ENCODE measurements around the gene ZNF521.

The ZNF521 gene

GRCh38 chr18:25229081-25229480 lies 122.9 kb downstream of the ZNF521 start:
- no CpG with 5 or more reads among the region's 3 CpGs for WGBS (ENCODE audit: insufficient coverage, insufficient read length)
- Histone ChIP-seq H3K36me3 (ENCODE audit: control insufficient read depth, insufficient read depth, low read length) (peaks cover 5% of the 10 kb centered on the region; the same call in 1 of the 2 replicates), H3K27ac (ENCODE audit: low read length) (no peak overlapping the region), H3K4me3 (ENCODE audit: low read length) (no peak overlapping the region), H3K27me3 (ENCODE audit: control insufficient read depth, insufficient read depth, low read length) (no peaks in the 10 kb centered on the region), H3K4me1 (ENCODE audit: control insufficient read depth, insufficient read depth, low read length) (no peaks in the 10 kb centered on the region; the same call in 1 of the 2 replicates), H3K9me3 (ENCODE audit: control insufficient read depth, insufficient read depth, low read length) (no peaks in the 10 kb centered on the region)
- no peak for DNase-seq (ENCODE audit: low read depth, low spot score)

- no CpG with 5 or more reads among the region's 1 CpG for WGBS (ENCODE audit: insufficient coverage, insufficient read length)
- H3K27ac ChIP-seq (ENCODE audit: low read length), result no peak overlapping the region
- H3K4me1 ChIP-seq (ENCODE audit: control insufficient read depth, insufficient read depth, low read length), result no peaks in the 10 kb centered on the region; the same call in 1 of the 2 replicates
- no peak for DNase-seq (ENCODE audit: low read depth, low spot score)
- peaks cover 5% of the 10 kb centered on the region; the same call in 1 of the 2 replicates for H3K36me3 ChIP-seq (ENCODE audit: control insufficient read depth, insufficient read depth, low read length)
- H3K27me3 ChIP-seq (ENCODE audit: control insufficient read depth, insufficient read depth, low read length), result no peaks in the 10 kb centered on the region
- no peak overlapping the region for H3K4me3 ChIP-seq (ENCODE audit: low read length)
- no peaks in the 10 kb centered on the region for H3K9me3 ChIP-seq (ENCODE audit: control insufficient read depth, insufficient read depth, low read length)
Observed at GRCh38 chr18:25228410-25228809, 123.6 kb downstream of the ZNF521 start.

GRCh38 chr18:25225151-25225550 lies 126.8 kb downstream of the ZNF521 start:
- Histone ChIP-seq H3K4me3 (ENCODE audit: low read length) (no peak overlapping the region), H3K9me3 (ENCODE audit: control insufficient read depth, insufficient read depth, low read length) (no peaks in the 10 kb centered on the region), H3K4me1 (ENCODE audit: control insufficient read depth, insufficient read depth, low read length) (peaks cover 1% of the 10 kb centered on the region; the same call in 1 of the 2 replicates), H3K27me3 (ENCODE audit: control insufficient read depth, insufficient read depth, low read length) (no peaks in the 10 kb centered on the region), H3K27ac (ENCODE audit: low read length) (no peak overlapping the region), H3K36me3 (ENCODE audit: control insufficient read depth, insufficient read depth, low read length) (peaks cover 5% of the 10 kb centered on the region; the same call in 1 of the 2 replicates)
- no peak for DNase-seq (ENCODE audit: low read depth, low spot score)
- no CpG with 5 or more reads among the region's 12 CpGs for WGBS (ENCODE audit: insufficient coverage, insufficient read length)

- no peak overlapping the region for H3K27ac ChIP-seq (ENCODE audit: low read length)
- no peaks in the 10 kb centered on the region for H3K27me3 ChIP-seq (ENCODE audit: control insufficient read depth, insufficient read depth, low read length)
- H3K4me1 ChIP-seq (ENCODE audit: control insufficient read depth, insufficient read depth, low read length), result peaks cover 1% of the 10 kb centered on the region; the same call in 1 of the 2 replicates
- H3K36me3 ChIP-seq (ENCODE audit: control insufficient read depth, insufficient read depth, low read length), result peaks cover 5% of the 10 kb centered on the region; the same call in 1 of the 2 replicates
- H3K4me3 ChIP-seq (ENCODE audit: low read length), result no peak overlapping the region
- no peak for DNase-seq (ENCODE audit: low read depth, low spot score)
- no CpG with 5 or more reads among the region's 23 CpGs for WGBS (ENCODE audit: insufficient coverage, insufficient read length)
- H3K9me3 ChIP-seq (ENCODE audit: control insufficient read depth, insufficient read depth, low read length), result no peaks in the 10 kb centered on the region
Observed at GRCh38 chr18:25223899-25224886, 127.8 kb downstream of the ZNF521 start.

- peaks cover 1% of the 10 kb centered on the region; the same call in 1 of the 2 replicates for H3K4me1 ChIP-seq (ENCODE audit: control insufficient read depth, insufficient read depth, low read length)
- DNase-seq (ENCODE audit: low read depth, low spot score), result no peak
- H3K9me3 ChIP-seq (ENCODE audit: control insufficient read depth, insufficient read depth, low read length), result no peaks in the 10 kb centered on the region
- H3K27ac ChIP-seq (ENCODE audit: low read length), result no peak overlapping the region
- no CpG with 5 or more reads among the region's 2 CpGs for WGBS (ENCODE audit: insufficient coverage, insufficient read length)
- H3K36me3 ChIP-seq (ENCODE audit: control insufficient read depth, insufficient read depth, low read length), result peaks cover 5% of the 10 kb centered on the region; the same call in 1 of the 2 replicates
- no peak overlapping the region for H3K4me3 ChIP-seq (ENCODE audit: low read length)
- H3K27me3 ChIP-seq (ENCODE audit: control insufficient read depth, insufficient read depth, low read length), result no peaks in the 10 kb centered on the region
Observed at GRCh38 chr18:25223211-25223610, 128.8 kb downstream of the ZNF521 start.

- peaks cover 1% of the 10 kb centered on the region; the same call in 1 of the 2 replicates for H3K4me1 ChIP-seq (ENCODE audit: control insufficient read depth, insufficient read depth, low read length)
- DNase-seq (ENCODE audit: low read depth, low spot score), result no peak
- no peak overlapping the region for H3K4me3 ChIP-seq (ENCODE audit: low read length)
- no peaks in the 10 kb centered on the region for H3K27me3 ChIP-seq (ENCODE audit: control insufficient read depth, insufficient read depth, low read length)
- peaks cover 5% of the 10 kb centered on the region; the same call in 1 of the 2 replicates for H3K36me3 ChIP-seq (ENCODE audit: control insufficient read depth, insufficient read depth, low read length)
- no CpG with 5 or more reads among the region's 4 CpGs for WGBS (ENCODE audit: insufficient coverage, insufficient read length)
- no peaks in the 10 kb centered on the region for H3K9me3 ChIP-seq (ENCODE audit: control insufficient read depth, insufficient read depth, low read length)
- no peak overlapping the region for H3K27ac ChIP-seq (ENCODE audit: low read length)
Observed at GRCh38 chr18:25222648-25223047, 129.3 kb downstream of the ZNF521 start.

- H3K27ac ChIP-seq (ENCODE audit: low read length), result no peak overlapping the region
- DNase-seq (ENCODE audit: low read depth, low spot score), result no peak
- WGBS (ENCODE audit: insufficient coverage, insufficient read length), result no CpG with 5 or more reads among the region's 3 CpGs
- no peak overlapping the region for H3K4me3 ChIP-seq (ENCODE audit: low read length)
- H3K27me3 ChIP-seq (ENCODE audit: control insufficient read depth, insufficient read depth, low read length), result no peaks in the 10 kb centered on the region
- H3K36me3 ChIP-seq (ENCODE audit: control insufficient read depth, insufficient read depth, low read length), result no peaks in the 10 kb centered on the region
- H3K4me1 ChIP-seq (ENCODE audit: control insufficient read depth, insufficient read depth, low read length), result no peaks in the 10 kb centered on the region; the same call in 1 of the 2 replicates
- H3K9me3 ChIP-seq (ENCODE audit: control insufficient read depth, insufficient read depth, low read length), result no peaks in the 10 kb centered on the region
Observed at GRCh38 chr18:25210622-25211021, 141.3 kb downstream of the ZNF521 start.

GRCh38 chr18:25192065-25192464 lies 159.9 kb downstream of the ZNF521 start:
- Histone ChIP-seq H3K9me3 (ENCODE audit: control insufficient read depth, insufficient read depth, low read length) (no peaks in the 10 kb centered on the region), H3K36me3 (ENCODE audit: control insufficient read depth, insufficient read depth, low read length) (no peaks in the 10 kb centered on the region), H3K4me3 (ENCODE audit: low read length) (no peak overlapping the region), H3K27me3 (ENCODE audit: control insufficient read depth, insufficient read depth, low read length) (no peaks in the 10 kb centered on the region), H3K4me1 (ENCODE audit: control insufficient read depth, insufficient read depth, low read length) (no peaks in the 10 kb centered on the region), H3K27ac (ENCODE audit: low read length) (no peak overlapping the region)
- DNase-seq (ENCODE audit: low read depth, low spot score), result no peak
- WGBS (ENCODE audit: insufficient coverage, insufficient read length), result no CpG with 5 or more reads among the region's 4 CpGs

GRCh38 chr18:25190472-25190871 lies 161.5 kb downstream of the ZNF521 start:
- H3K27me3 ChIP-seq (ENCODE audit: control insufficient read depth, insufficient read depth, low read length), result no peaks in the 10 kb centered on the region
- DNase-seq (ENCODE audit: low read depth, low spot score), result no peak
- WGBS (ENCODE audit: insufficient coverage, insufficient read length), result no CpG with 5 or more reads among the region's 3 CpGs

GRCh38 chr18:25189391-25190185 lies 162.4 kb downstream of the ZNF521 start:
- Histone ChIP-seq H3K4me3 (ENCODE audit: low read length) (no peak overlapping the region), H3K9me3 (ENCODE audit: control insufficient read depth, insufficient read depth, low read length) (no peaks in the 10 kb centered on the region), H3K36me3 (ENCODE audit: control insufficient read depth, insufficient read depth, low read length) (no peaks in the 10 kb centered on the region), H3K4me1 (ENCODE audit: control insufficient read depth, insufficient read depth, low read length) (no peaks in the 10 kb centered on the region), H3K27ac (ENCODE audit: low read length) (no peak overlapping the region), H3K27me3 (ENCODE audit: control insufficient read depth, insufficient read depth, low read length) (no peaks in the 10 kb centered on the region)
- DNase-seq (ENCODE audit: low read depth, low spot score), result no peak
- no CpG with 5 or more reads among the region's 7 CpGs for WGBS (ENCODE audit: insufficient coverage, insufficient read length)

More at GRCh38 chr18:25190472-25190871, 161.5 kb downstream of the ZNF521 start:
- H3K4me3 ChIP-seq (ENCODE audit: low read length), result no peak overlapping the region
- no peaks in the 10 kb centered on the region for H3K9me3 ChIP-seq (ENCODE audit: control insufficient read depth, insufficient read depth, low read length)
- H3K36me3 ChIP-seq (ENCODE audit: control insufficient read depth, insufficient read depth, low read length), result no peaks in the 10 kb centered on the region
- no peak overlapping the region for H3K27ac ChIP-seq (ENCODE audit: low read length)
- no peaks in the 10 kb centered on the region for H3K4me1 ChIP-seq (ENCODE audit: control insufficient read depth, insufficient read depth, low read length)

All from iPS DF 6.9 (cell line).